HG03159 (cell line): ENCODE measurements around the gene RXFP2.

ENCODE experiments used
- ATAC-seq: cut with Tn5 transposase; IDR thresholded peaks from one replicate; pipeline ENCODE4 v1.9.1; 2021; ENCODE audit warnings: mild to moderate bottlenecking, moderate library complexity; ENCODE audit not compliant: unreplicated experiment

Gene RXFP2

DNA sequence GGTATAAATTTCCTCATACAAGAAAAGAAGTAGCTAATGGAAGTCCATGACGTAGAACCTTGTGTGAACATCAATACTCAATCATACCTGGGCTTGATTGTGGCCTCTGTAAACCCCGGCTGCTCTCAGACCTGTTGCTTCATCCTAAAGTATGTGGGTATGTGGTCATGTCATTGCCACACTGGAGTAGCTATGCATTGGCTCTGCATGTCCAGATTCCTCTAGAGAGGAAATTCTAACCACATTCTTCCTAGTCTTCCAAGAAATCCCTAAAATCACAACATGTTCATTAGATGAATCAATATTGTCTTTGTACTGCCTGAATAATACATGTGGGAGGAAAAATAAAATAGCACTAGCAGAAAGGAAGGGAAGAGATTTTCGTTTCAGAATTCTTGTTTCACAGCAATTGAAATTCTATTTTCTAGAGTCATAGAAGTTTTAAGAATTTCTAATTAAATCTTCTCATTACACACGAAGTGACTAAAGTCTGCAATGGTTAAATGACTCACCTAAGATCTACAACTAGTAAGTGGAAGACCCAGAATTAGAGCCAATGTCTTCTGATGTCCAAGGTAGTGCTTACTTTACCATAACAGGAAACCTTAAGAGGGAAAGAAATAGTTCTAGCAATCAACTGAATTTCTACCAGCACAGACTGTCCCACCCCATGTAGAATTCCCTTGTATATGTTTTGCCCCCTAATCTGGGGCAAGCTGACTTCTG is 28.0 kb downstream of the RXFP2 start:
- ATAC-seq = no peak

DNA sequence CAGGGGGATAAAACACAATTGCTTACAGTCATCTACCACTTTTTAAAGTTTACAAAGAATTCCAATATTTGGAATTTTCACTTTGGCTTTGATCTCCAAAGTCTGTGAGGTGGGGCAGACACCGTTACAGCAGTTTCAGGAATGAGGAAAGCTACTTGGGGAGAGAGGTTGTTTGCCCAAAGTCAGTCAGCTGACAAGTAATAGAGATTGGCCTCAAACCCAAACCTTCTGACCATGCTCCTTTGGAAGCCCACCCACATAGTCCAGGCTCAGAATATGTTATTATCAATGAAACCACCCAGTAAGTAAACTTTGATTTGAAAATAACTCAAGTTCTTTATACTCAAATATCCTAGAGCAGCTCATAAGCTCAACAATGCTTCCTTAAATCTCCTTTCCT is 29.0 kb downstream of the RXFP2 start:
- no peak for ATAC-seq

DNA sequence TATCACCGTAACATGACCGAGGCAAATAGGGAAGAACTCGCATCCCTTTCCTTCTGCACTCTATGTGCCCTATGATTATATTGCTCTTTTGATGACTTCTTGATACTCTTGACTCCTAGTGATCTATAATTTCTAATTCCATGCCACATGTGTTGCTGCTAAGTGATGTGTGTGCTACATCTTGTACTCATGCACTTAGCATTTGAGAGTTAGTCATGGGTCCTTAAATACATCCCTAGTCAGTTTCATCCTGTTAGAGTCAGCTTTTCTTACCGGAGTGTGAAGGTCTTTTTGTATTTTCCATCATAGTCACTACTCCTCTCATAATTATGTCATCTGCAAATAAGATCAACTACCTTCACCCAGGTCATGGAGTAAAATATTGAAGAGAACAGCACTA is 30.2 kb downstream of the RXFP2 start:
- no peak for ATAC-seq

DNA sequence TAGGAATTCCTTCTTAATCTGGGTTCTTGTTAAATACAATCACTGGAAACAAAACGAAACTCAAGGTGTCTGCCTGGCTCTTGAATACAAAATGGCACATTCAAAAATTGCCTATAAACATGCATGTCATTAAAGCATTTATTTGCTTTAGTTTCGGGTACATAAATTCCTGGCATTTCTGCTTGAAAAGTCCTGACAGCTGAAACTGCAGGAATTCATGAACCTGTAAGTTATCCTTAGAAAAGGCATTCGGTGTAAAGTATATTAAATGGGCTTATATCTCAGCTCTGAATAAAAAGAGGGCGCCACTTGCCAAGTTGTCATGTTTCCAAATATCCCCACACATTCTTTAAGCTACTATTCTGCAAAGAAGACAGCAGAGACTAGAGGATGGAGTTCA is 32.9 kb downstream of the RXFP2 start:
- no peak for ATAC-seq

- no peak for ATAC-seq
Observed at GRCh38 chr13:31773538-31773937, 34.2 kb downstream of the RXFP2 start.

DNA sequence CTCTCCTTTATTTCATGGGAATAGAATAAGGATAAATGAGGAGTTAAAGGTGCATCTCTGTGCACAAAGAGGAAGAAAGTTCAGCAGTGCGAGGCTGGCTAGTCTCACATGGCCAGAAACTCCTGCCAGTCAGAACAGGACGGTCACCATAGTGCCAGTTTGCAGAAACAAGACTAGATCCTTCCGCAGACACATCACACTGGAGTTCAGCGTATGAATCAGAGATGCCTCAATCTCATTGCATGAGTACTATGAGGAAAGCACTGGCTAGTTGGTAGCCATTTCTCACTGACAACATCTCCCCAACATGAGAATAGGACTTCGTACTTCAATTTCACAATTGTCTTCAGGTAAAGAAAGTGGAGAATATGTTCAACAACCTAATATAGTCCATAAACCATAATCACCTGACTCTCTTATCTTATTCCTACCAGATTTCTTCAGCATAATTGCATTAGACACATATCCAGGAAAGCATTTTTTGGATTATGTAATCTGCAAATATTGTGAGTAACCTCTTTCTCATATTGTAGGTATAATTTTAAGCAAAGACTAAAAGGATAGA is 34.9 kb downstream of the RXFP2 start:
- ATAC-seq = no peak

DNA sequence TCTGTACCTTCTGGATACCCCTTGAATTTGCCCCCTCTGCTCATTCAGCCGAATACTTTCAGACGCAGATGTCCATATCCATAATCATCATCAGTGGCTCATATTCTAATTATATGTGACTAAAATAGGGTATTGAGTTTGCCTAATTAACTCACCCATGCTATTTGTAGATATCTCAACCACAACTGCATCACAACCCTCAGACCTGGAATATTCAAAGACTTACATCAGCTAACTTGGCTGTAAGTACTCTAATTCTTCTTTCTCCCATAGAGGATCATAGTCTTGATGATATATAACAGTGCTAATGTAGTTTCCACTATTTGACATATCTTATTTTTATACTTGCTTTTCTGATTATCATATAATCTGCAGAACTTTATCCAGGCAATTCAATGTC is 35.8 kb downstream of the RXFP2 start:
- no peak for ATAC-seq

DNA sequence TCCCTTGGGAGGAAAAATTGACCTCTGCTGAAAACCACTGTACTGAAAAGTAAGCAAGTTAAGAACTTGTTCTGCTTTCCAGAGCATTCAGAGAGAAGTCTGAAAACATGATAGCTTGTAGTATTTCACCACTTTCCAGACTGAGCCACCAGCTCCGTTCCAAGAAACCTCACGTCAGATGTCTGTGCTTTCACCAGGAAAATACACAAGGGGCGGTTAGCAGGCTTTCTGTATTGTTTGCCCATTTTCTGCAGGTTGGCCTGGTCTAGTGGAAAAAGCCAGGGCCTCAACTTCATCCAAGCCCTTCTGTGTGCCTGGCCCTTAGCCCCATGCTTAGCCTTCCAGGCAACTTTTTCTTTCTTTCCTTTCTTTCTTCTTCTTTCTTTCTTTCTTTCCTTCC is 36.4 kb downstream of the RXFP2 start:
- no peak for ATAC-seq

DNA sequence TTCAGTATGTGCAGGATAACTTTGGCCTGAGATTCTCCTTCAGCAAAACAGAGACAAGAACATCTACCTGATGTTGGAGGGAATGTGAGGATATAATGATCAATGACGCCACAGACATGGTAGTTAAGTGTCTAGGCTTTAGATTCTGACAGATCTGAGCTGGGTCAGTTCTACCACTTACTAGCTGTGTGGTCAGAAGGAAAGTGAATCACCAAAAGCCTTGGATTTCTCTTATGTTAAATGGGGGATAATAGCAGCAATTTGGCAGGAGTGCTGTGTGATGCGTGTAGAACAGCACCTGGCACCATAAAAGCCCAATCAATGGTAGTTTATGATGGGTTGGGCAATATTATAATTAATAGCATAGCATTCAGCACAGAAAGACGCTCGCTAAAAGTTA is 41.7 kb downstream of the RXFP2 start:
- ATAC-seq = no peak

- ATAC-seq = no peak
Observed at GRCh38 chr13:31786011-31786410, 46.7 kb downstream of the RXFP2 start.

- no peak for ATAC-seq
Observed at GRCh38 chr13:31790992-31791391, 51.7 kb downstream of the RXFP2 start.

DNA sequence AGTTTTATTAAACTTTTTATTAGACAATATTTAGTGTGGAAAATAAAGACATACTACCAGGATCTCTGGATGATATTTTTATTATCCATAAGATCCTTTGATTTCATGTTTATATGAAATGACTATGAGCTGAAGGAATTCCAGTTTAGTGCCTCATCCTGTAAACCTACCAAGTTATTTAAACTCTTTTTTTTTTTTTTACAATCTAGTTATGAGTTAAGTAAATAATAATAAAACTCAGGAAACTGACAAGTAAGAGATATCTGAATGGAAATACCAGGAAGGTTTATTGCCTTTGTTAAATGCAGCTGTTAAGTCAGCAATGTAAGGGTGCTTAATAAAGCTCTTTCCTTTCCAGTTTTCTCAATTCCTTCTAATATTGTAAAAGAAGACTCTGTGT is 53.9 kb downstream of the RXFP2 start:
- no peak for ATAC-seq

GRCh38 chr13:31794452-31794851 is 55.1 kb downstream of the RXFP2 start:
- ATAC-seq = no peak

DNA sequence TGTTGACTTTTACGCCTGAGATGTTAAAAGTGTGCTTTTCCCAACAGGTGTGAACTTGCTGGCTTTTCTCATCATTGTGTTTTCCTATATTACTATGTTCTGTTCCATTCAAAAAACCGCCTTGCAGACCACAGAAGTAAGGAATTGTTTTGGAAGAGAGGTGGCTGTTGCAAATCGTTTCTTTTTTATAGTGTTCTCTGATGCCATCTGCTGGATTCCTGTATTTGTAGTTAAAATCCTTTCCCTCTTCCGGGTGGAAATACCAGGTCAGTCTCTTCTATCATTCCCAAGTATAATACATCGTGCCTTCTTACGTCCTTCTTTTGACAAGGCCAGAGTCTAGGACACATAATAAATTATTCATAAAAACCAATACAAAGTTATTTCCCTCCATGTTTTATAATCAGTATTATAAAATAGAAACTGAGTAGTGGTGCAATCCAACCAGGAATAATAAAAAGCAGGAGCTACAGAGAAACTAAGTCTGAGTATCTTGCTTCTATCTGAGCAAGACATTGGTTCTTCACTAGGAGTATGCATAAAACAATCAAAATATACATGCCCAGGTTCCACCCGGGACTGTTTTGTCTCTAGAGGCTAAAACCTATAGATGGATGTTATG is 57.9 kb downstream of the RXFP2 start:
- no peak for ATAC-seq

DNA sequence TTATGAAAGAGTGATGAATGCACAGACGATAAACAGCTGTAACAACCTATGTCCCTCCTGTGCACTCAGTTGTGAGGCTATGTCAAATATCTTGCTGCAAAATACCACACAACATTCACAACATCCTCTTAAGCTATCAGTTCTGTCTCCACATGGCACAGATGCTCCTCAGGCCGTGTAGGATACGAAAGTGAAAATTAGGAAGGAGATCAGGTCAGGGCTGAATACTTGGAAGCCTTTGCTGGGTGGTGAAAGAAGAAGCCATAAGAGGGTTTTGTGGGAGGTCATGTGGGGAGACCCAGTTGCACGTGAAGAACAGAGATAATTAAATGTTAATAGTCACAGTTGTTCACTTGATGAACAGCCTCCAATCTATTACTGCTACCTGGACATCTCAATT is 58.9 kb downstream of the RXFP2 start:
- no peak for ATAC-seq

GRCh38 chr13:31801088-31801487 is 61.8 kb downstream of the RXFP2 start:
- ATAC-seq = no peak

DNA sequence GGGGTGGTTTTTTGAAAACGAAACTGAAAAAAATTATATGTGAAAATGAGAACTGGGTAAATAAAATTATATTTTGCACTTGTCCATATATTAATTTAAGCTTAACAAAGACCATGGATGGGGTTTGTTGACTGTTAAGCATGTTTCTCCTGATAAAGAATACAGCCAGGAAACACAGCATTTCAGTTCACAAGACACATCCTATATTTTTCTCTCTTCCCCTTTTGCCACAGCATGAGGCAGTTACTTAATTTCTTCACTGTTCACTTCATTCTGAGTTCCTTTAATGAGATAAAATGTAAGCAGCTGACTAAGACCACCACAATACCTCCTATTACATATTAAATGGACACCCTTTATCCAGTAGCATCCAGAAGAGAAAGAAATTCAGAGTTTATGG is 64.0 kb downstream of the RXFP2 start:
- no peak for ATAC-seq

GRCh38 chr13:31805841-31806240 is 66.5 kb downstream of the RXFP2 start:
- ATAC-seq = no peak

- ATAC-seq = no peak
Observed at GRCh38 chr13:31807090-31807541, 67.8 kb downstream of the RXFP2 start.

DNA sequence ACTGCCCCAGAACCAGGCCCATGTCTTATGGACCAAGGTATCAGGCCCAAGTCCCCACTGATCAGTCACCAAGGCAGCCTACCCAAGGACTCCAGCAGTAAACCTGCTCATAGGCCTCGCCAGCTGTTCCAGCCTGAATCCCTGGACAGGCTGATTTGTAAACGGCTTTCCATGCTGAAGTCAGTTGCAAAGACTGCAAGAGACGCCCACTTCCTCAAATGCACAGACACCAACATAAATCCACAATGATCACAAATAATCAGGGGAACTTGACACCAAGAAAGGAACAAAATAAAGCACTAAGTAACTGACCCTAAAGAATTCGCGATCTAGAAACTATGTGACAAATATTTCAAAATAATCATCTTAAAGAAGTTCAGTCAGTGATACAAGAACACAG is 75.2 kb downstream of the RXFP2 start:
- ATAC-seq = no peak

DNA sequence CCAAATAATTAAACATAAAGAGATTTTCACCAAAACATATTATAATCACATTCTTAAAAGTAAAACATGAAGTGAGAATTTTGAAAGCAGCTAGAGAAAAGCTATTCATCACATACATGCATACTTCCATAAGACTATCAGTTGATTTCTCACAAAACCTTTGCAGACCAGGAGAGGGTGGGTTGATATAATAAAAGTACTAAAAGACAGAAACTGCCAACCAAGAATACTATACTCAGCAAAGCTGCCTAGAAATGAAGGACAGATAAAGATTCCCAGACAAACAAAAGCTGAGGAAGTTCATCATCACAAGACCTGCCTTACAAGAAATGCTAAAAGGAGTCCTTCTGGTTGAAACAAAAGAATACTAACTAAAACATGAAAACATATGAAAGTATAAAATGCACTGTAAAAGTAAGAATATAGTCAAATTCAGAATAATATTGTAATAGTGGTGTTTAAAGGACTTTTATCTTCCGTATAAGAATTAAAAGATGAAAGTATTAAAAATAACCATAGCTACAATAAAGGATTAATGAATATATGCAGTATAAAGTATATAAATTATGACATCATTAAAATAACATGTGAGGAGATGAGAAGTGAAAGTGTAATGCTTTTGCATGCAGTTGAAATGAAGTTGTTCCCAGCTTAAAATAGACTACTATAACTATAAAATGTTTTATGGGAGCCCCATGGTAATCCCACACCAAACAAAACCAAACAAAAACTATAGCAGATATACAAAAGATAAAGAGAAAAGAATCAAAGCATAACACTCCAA is 76.2 kb downstream of the RXFP2 start:
- ATAC-seq = no peak

- no peak for ATAC-seq
Observed at GRCh38 chr13:31818236-31818635, 78.9 kb downstream of the RXFP2 start.
